ENCODE data around the gene NOL12. TPM values are rescaled to one million over a fixed set of nuclear protein-coding genes. Genes with fewer than 3 reads are reported as not detected.
"Not testable (repeated sequence)": the region's sequence is repeated elsewhere in the genome, so short reads cannot be mapped to it uniquely, and the experiment has no call there.

The NOL12 gene
- total RNA-seq, 1 donor from 2014 or later = 59.0 TPM

GRCh38 chr22:37684803-37685615, 1.1 kb upstream of the NOL12 start:
- TF ChIP-seq, protein P1, sequence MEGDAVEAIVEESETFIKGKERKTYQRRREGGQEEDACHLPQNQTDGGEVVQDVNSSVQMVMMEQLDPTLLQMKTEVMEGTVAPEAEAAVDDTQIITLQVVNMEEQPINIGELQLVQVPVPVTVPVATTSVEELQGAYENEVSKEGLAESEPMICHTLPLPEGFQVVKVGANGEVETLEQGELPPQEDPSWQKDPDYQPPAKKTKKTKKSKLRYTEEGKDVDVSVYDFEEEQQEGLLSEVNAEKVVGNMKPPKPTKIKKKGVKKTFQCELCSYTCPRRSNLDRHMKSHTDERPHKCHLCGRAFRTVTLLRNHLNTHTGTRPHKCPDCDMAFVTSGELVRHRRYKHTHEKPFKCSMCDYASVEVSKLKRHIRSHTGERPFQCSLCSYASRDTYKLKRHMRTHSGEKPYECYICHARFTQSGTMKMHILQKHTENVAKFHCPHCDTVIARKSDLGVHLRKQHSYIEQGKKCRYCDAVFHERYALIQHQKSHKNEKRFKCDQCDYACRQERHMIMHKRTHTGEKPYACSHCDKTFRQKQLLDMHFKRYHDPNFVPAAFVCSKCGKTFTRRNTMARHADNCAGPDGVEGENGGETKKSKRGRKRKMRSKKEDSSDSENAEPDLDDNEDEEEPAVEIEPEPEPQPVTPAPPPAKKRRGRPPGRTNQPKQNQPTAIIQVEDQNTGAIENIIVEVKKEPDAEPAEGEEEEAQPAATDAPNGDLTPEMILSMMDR (IDR thresholded peaks at IDR 0.05; ENCODE audit: insufficient read depth, low read length, poor library complexity, severe bottlenecking) = no peak
- no peak for DNase-seq (ENCODE audit: low read depth)
- Histone ChIP-seq H3K27me3 (ENCODE audit: control insufficient read depth, insufficient read depth, low read length) (no peaks in the 10 kb centered on the region), H3K4me3 (ENCODE audit: low read depth, low read length) (no peak overlapping the region), H3K36me3 (ENCODE audit: control insufficient read depth, insufficient read depth, low read length) (no peaks in the 10 kb centered on the region)

- DNase-seq (ENCODE audit: low read depth) = no peak
- H3K36me3 ChIP-seq (ENCODE audit: control insufficient read depth, insufficient read depth, low read length) = no peaks in the 10 kb centered on the region
- no peaks in the 10 kb centered on the region for H3K27me3 ChIP-seq (ENCODE audit: control insufficient read depth, insufficient read depth, low read length)
- TF ChIP-seq, protein P1 (IDR thresholded peaks at IDR 0.05; ENCODE audit: insufficient read depth, low read length, poor library complexity, severe bottlenecking) = no peak
- H3K4me3 ChIP-seq (ENCODE audit: low read depth, low read length) = no peak overlapping the region
Measured at GRCh38 chr22:37690407-37690806, 4.3 kb downstream of the NOL12 start.

DNA sequence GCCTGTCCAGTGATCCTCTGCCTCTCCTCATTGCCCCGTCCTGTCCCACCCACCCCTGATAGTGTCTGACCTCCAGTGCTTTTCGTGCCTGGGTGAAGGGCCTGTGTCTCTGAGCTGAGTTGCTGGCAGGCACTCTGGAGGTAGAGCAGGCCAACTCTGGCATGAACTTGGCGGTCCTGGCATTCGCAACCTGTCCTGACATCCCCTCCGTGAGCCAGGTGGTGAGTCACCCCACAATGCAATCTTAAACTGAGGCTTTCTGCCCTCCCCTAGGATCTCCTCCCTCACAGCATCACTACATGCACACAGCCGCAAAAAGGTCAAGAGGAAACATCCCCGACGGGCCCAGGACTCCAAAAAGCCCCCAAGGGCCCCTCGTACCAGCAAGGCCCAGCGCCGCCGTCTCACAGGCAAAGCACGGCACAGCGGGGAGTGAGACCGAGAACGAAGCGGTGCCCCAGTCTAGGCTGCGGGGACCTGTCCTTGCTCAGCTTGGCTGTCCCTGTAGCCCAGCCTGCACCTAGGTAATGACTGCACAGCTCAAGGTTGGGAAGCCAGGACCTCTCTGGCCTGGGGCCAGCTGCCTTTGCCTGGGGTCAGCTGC, 4.9 kb downstream of the NOL12 start:
- no peaks in the 10 kb centered on the region for H3K36me3 ChIP-seq (ENCODE audit: control insufficient read depth, insufficient read depth, low read length)
- H3K4me3 ChIP-seq (ENCODE audit: low read depth, low read length) = no peak overlapping the region
- H3K27me3 ChIP-seq (ENCODE audit: control insufficient read depth, insufficient read depth, low read length) = no peaks in the 10 kb centered on the region
- TF ChIP-seq, protein P1 (IDR thresholded peaks at IDR 0.05; ENCODE audit: insufficient read depth, low read length, poor library complexity, severe bottlenecking) = no peak
- DNase-seq (ENCODE audit: low read depth) = no peak

- TF ChIP-seq, protein P1 (IDR thresholded peaks at IDR 0.05; ENCODE audit: insufficient read depth, low read length, poor library complexity, severe bottlenecking) = no peak
- DNase-seq (ENCODE audit: low read depth) = no peak
- H3K27me3 ChIP-seq (ENCODE audit: control insufficient read depth, insufficient read depth, low read length) = no peaks in the 10 kb centered on the region
- H3K36me3 ChIP-seq (ENCODE audit: control insufficient read depth, insufficient read depth, low read length) = no peaks in the 10 kb centered on the region
- no peak overlapping the region for H3K4me3 ChIP-seq (ENCODE audit: low read depth, low read length)
Measured at GRCh38 chr22:37692627-37693285, 6.6 kb downstream of the NOL12 start.

GRCh38 chr22:37694131-37694530, 8.0 kb downstream of the NOL12 start:
- H3K36me3 ChIP-seq (ENCODE audit: control insufficient read depth, insufficient read depth, low read length); H3K4me3 ChIP-seq (ENCODE audit: low read depth, low read length); H3K27me3 ChIP-seq (ENCODE audit: control insufficient read depth, insufficient read depth, low read length); DNase-seq (ENCODE audit: low read depth): not testable (repeated sequence)

DNA sequence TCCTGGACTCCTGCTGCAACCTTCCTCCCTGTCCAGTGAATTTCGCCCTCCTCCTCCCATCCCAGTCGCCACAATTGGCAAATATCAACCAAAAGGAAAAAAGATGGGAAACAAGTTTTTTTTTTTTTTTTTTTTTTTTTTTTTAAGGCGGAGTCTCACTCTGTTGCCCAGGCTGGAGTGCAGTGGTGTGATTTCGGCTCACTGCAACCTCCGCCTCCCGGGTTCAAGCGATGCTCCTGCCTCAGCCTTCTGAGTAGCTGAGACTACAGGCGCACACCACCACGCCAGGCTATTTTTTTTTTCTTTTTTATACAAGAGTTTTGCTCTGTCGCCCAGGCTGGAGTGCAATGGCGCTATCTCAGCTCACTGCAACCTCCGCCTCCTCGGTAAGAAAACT, 10.1 kb downstream of the NOL12 start:
- not testable (repeated sequence) for H3K27me3 ChIP-seq (ENCODE audit: control insufficient read depth, insufficient read depth, low read length); DNase-seq (ENCODE audit: low read depth); H3K4me3 ChIP-seq (ENCODE audit: low read depth, low read length); H3K36me3 ChIP-seq (ENCODE audit: control insufficient read depth, insufficient read depth, low read length)
